Spinal cord (tissue), 10 donors: ENCODE data around the gene RPTOR. TPM values are rescaled to one million over a fixed set of nuclear protein-coding genes. Genes with fewer than 3 reads are reported as not detected.

Source experiments
- DNase-seq, 6 donors: peaks; one replicate each; pipeline versions ENCODE4 v3.0.0 to v3.0.0-alpha.2; 2013 to 2015; ENCODE audit warnings: low spot score in 6 of 6, low read depth in 4 of 6
- H3K27ac ChIP-seq: one replicate; pipeline ENCODE4 v1.5.1; 2013; ENCODE audit warnings: low read depth, low read length, control low read depth
- H3K27me3 ChIP-seq: one replicate; pipeline ENCODE4 v1.6.1; 2013; ENCODE audit warnings: low read length; ENCODE audit not compliant: control insufficient read depth, insufficient read depth
- H3K36me3 ChIP-seq: one replicate; pipeline ENCODE4 v1.6.1; 2013; ENCODE audit warnings: low read length; ENCODE audit not compliant: control insufficient read depth, insufficient read depth
- H3K4me1 ChIP-seq: one replicate; pipeline ENCODE4 v1.6.1; 2013; ENCODE audit warnings: low read length; ENCODE audit not compliant: control insufficient read depth, insufficient read depth
- H3K4me3 ChIP-seq: one replicate; pipeline ENCODE4 v1.5.1; 2013; ENCODE audit warnings: low read depth, low read length, control low read depth
- H3K9me3 ChIP-seq: one replicate; pipeline ENCODE4 v1.6.1; 2013; ENCODE audit warnings: low read length; ENCODE audit not compliant: control insufficient read depth, insufficient read depth
- WGBS: methylation state at CpG from one replicate; pipeline ENCODE4 v1.1.5; 2013; ENCODE audit warnings: missing lambda C conversion rate; ENCODE audit not compliant: insufficient coverage; 5-methylcytosine and 5-hydroxymethylcytosine counted together
- polyA plus RNA-seq, 2 donors: library from polyadenylated mRNA; unstranded; fragments of 120-200 nt; gene quantifications; one replicate each; pipeline ENCODE4 v1.2.1, GENCODE V29; 2013; ENCODE audit not compliant: insufficient read length in 2 of 2
- total RNA-seq, 2 donors: library from RNA; depleted of rRNA in 1 of 2; stranded (reverse); fragments of 120-200 nt in 1 of 2; fragments of >200 nt in 1 of 2; gene quantifications; one replicate each; pipeline versions ENCODE4 v1.2.3 to v1.2.4, GENCODE V29; 2013 to 2014
- donor health status: healthy.

The RPTOR gene
- total and polyA plus RNA-seq, 4 donors, result 17.1 to 27.2 (median 21.6) TPM

DNA sequence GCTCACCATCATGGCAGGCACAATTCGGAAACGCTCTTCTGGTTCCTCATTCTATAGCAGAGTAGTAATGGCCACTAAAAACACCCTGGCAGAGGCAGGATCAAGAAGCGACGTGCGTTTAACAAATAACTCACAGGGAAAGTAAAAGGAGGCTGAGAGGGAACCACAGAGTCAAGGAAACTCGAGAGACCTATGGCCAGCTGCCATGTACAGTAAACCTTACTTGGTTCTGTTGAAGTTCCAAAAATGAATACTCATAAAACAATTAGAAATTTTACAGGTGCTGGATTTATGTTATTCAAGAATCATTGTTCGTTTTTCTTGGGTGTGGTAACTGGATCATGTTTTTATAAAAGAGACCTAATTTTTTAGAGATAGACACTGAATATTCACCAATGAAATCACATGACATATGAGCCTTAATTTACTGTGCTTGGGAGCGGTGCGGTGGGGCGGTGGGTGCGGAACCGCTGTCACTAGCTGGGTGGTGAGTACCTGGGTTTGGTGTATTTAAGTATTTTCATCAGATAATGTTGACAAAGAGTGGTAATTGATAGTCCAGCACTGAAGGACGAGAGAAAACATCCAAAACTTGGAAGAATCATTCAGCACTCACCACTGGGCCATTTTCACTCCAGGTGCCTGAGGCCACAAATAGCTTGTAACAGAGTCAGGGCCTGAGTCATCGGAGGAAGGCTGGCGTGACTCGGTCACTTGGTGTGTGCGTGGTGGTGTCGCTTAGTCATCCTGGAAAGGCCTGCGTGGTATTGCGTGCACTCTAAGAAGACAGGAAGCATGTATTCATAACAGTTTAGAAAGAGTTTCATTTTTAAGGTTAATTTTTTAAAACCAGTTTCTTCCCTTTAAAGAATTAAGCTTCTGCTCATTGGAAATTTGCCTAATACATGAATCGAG, 311.6 kb downstream of the RPTOR start:
- H3K4me1 ChIP-seq, result peaks cover 31% of the 10 kb centered on the region
- no peaks in the 10 kb centered on the region for H3K27me3 ChIP-seq
- no peak overlapping the region for H3K4me3 ChIP-seq
- H3K36me3 ChIP-seq, result peaks cover 55% of the 10 kb centered on the region
- 86% methylated on average over 5 of the region's 21 CpGs for WGBS
- no peak overlapping the region for H3K27ac ChIP-seq
- H3K9me3 ChIP-seq, result no peaks in the 10 kb centered on the region
- no peak for DNase-seq

DNA sequence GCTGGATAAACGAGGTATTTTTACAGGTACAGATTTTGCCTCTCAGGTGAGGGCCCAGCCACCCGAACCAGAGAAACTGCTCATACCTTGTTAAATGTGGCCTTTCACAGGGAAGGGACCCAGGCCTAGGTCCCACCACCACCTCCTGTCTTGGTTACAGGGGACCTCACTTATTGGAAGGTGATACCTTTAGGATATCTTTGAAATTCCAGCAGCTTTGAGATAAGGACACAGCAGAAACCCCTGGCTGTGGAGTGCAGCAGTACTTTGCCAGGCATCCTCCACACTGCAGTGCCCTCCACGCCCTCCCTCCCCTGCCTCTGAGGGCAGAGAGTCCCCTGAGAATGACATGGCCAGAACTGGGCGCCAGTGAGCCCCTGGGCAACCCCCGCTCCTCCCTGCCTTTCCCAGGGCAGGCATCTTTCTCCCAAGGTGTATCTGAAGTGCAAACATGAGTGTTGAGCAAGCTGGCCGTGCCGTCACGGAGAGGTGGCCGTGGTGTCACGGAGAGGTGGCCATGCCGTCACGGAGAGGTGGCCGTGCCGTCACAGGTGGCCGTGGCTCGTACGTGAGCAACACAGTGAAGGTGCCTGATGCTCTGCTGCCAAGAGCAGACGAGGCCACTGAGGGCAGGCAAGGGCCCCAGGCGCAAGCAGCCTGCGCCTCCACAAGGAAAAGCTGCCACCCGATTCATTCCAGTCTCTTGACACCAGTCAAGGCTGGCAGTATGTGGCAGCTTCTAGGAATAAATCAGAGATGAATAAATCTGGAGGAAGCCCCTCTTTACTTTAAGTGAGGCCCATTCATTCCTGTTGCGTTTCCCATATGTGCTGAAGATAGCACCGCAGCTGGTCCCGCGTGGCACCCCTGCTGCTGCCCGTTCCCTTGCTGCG, 312.5 kb downstream of the RPTOR start:
- Histone ChIP-seq H3K36me3 (peaks cover 52% of the 10 kb centered on the region), H3K4me3 (no peak overlapping the region), H3K4me1 (peaks cover 39% of the 10 kb centered on the region), H3K27ac (no peak overlapping the region), H3K9me3 (no peaks in the 10 kb centered on the region), H3K27me3 (no peaks in the 10 kb centered on the region)
- 90% methylated on average over 27 of the region's 27 CpGs for whole genome bisulfite sequencing
- DNase-seq, result peak in 1 of 6 donors; percentile 55

DNA sequence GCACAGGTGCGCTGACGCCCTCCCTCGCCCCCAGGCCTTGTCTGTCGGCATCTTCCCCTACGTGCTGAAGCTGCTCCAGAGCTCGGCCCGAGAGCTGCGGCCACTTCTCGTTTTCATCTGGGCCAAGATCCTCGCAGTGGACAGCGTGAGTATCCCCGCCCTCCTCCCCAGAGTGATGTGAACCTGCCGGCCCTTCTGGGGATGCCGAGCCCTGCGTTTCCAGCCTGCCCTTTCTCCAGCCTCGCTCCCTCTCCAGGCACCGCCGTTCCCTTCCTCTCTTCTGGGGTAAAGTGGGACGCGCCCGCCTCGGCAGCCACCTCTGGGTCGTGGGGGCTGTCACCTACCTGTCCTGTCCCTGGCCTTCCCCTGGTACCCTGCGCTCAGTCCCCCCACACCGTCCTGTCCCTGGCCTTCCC, 313.1 kb downstream of the RPTOR start:
- no peak overlapping the region for H3K27ac ChIP-seq
- DNase-seq, result no peak
- H3K9me3 ChIP-seq, result no peaks in the 10 kb centered on the region
- peaks cover 54% of the 10 kb centered on the region for H3K36me3 ChIP-seq
- H3K27me3 ChIP-seq, result no peaks in the 10 kb centered on the region
- peaks cover 43% of the 10 kb centered on the region for H3K4me1 ChIP-seq
- no peak overlapping the region for H3K4me3 ChIP-seq
- 91% methylated on average over 25 of the region's 25 CpGs for WGBS

DNA sequence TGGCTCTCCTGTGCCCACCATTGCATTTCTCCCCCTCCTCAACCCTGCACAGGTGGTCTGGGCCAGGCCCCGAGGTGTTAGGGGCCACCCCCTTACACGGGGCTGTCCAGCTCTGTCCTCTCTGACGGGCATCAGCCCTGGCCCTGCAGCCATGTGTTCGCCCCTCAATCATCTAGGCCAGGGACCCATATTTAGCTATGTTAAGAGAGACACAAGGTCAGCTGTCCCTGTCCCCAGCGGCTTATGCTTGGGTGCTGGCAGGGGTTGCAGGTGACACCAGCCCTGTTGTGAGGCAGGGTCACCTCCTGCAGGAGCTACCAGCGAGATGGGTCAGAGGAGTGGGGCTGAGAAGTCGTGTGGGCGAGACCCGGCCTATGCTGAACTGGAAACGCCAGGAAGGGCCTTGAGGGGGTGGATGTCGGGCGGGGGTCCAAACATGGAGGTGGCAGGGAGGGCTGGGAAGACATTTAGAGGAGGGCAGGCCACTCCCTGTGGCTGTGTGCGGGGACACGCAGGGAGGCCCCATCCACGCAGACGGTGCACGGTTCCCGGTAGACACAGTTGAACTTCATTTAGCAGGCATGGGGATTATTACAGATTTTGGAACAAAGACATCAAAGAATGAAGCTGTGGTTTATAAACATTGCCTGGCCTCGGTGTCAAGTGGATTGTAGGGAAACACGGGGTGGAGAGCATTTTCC, 313.8 kb downstream of the RPTOR start:
- Histone ChIP-seq H3K9me3 (no peaks in the 10 kb centered on the region), H3K27me3 (no peaks in the 10 kb centered on the region), H3K27ac (peak overlapping the region; percentile 64), H3K4me3 (no peak overlapping the region), H3K4me1 (peaks cover 43% of the 10 kb centered on the region), H3K36me3 (peaks cover 51% of the 10 kb centered on the region)
- WGBS, result 83% methylated on average over 20 of the region's 20 CpGs
- DNase-seq, result no peak

DNA sequence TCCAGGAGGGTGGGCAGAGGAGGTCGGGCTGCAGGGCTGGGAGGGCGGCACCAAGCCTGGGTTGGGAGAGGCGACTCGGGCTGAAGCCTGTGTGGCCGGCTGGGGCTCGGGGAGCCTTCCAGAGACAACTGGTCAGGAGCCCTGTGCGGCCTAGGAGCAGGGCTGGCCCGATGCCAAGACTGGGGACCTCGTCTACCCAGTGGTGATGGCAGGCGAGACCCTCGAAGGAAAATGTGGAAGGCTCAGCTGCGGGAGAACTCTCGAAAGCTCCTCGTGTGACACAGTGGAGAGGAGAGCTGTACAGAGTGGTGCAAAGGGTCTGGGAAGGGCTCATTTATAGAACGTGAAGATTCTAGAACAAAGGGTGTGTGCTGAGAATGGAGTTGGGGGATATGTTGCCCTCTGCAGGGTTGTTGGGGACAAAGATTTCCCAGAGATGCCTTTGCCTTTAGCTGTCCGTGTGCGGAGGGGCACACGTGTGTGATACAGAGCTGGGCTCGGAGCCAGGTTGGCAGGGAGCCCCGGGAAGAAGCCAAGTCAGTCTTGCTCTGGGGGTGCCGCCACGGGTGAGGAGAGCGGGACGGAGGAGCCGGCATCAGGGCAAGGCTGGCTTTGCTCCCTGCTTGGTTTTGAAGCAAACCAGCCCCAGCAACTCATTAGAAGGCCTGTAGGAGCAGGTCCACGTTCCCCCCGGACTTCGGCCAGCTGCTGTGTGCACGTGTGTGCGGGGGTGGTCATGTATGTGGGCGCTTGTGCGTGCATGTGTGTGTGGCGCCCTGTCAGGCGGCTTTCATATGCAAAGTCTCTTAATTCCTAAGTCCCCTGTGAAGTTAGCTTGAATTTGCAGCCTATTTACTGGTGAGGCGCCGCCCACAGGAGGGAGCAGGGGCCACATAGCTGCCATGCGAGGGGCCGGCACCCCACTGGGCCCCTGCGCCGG, 314.6 kb downstream of the RPTOR start:
- Histone ChIP-seq H3K9me3 (no peaks in the 10 kb centered on the region), H3K27ac (peak overlapping the region; percentile 64), H3K4me1 (peaks cover 43% of the 10 kb centered on the region), H3K36me3 (peaks cover 54% of the 10 kb centered on the region), H3K4me3 (no peak overlapping the region), H3K27me3 (no peaks in the 10 kb centered on the region)
- DNase-seq, result peak in 3 of 6 donors; percentile 71 to 95 (median 94)
- WGBS, result 37% methylated on average over 40 of the region's 40 CpGs

DNA sequence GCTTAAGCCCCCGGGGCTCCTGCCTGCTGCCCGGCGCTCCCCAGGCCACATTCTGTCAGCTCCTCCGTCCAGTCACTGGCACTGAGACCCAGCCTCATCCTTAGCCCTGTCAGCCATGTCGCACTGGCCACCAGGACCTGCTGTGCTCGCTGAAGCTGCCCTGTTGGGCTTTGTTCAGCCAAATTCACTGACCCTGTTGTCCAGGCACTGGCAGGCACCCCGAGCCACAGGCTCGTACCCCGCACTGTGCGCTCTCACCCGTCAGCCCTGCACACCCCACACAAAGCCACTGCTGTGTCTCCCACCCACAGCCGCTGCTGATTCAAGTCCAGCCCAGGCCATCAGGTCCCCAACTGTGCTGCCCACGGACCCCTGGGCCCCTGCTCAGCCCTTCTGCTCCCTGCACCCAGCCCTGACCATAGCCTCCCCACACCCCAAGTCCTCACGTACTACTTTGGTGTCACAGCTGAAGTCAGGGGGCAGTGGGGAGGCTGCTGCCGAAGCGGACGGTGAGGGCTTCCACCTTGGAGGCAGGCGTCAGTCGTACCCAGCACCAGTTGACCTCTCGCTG, 315.5 kb downstream of the RPTOR start:
- no peak overlapping the region for H3K27ac ChIP-seq
- peaks cover 53% of the 10 kb centered on the region for H3K36me3 ChIP-seq
- H3K27me3 ChIP-seq, result no peaks in the 10 kb centered on the region
- DNase-seq, result no peak
- no peaks in the 10 kb centered on the region for H3K9me3 ChIP-seq
- no peak overlapping the region for H3K4me3 ChIP-seq
- WGBS, result 82% methylated on average over 20 of the region's 20 CpGs
- H3K4me1 ChIP-seq, result peaks cover 43% of the 10 kb centered on the region

DNA sequence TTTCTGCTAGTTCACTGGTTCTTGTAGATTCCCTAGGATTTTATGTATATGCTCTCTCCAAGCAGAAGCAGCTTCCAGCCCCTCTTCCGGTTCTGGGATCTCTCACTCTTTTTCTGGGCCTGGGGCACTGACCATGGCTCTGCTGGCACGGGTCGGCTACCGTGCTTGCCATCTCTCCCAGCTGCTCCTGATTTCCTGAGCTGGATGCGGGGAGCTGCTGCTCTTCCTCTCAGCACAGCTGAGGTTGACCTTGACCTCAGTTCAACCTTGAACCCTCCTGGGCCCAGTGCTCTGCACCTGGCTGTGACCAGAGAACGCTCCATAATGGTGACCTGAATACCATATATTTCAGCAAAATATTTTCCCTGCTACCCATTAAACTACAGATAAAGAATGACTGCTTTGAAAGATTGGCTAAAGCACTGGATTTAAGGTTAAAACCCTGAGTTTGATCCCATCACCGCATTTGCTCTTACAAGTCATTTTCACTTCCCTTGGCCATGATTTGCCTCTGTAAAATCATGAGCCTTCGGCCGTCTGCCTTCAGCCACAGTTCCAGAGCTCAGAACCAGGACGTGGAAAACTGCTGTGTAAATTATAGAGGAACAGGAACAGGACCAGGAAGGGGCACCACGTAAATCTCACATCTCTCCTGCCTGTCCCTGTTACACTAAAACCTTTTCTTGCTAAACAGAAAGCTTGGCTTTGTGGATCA, 316.2 kb downstream of the RPTOR start:
- no peak overlapping the region for H3K27ac ChIP-seq
- WGBS, result 70% methylated on average over 5 of the region's 11 CpGs
- no peak overlapping the region for H3K4me3 ChIP-seq
- no peaks in the 10 kb centered on the region for H3K27me3 ChIP-seq
- peaks cover 47% of the 10 kb centered on the region for H3K36me3 ChIP-seq
- no peak for DNase-seq
- H3K9me3 ChIP-seq, result no peaks in the 10 kb centered on the region
- peaks cover 43% of the 10 kb centered on the region for H3K4me1 ChIP-seq

DNA sequence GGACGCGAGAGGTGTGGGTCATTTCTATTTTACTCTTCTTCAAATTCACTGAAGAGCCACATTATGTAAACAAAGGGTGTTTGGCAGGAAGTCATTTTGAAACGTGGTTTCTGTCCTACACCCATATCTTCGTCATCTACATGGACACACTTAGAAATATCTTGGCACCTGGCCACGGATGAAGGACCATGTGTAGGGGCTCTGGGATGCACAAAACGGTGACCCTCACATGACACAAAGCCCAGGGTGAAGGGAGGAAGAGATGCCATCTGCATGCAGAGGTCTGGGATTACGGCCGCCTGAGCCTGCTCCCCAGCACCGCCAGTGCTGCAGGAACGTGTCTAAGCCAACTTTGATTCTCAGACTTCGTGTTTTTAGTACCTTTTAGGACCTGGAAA, 316.8 kb downstream of the RPTOR start:
- H3K4me1 ChIP-seq, result peaks cover 43% of the 10 kb centered on the region
- no peak overlapping the region for H3K27ac ChIP-seq
- no peaks in the 10 kb centered on the region for H3K9me3 ChIP-seq
- 67% methylated on average over 6 of the region's 11 CpGs for WGBS
- DNase-seq, result no peak
- no peaks in the 10 kb centered on the region for H3K27me3 ChIP-seq
- H3K36me3 ChIP-seq, result peaks cover 44% of the 10 kb centered on the region
- H3K4me3 ChIP-seq, result no peak overlapping the region
